ENCODE results near the gene TGM3. TPM values are rescaled to one million over a fixed set of nuclear protein-coding genes. Genes with fewer than 3 reads are reported as not detected.

TGM3 gene
- total RNA-seq, 2 donors from 2014 or later = 0.27 TPM; not detected in 1

- H3K4me3 ChIP-seq = no peak overlapping the region
- DNase-seq (ENCODE audit: low spot score) (no peak), ATAC-seq (ENCODE audit: insufficient number of reproducible peaks, low FRiP score, low read depth) (no peak)
- no peak overlapping the region for H3K27ac ChIP-seq
- no peaks in the 10 kb centered on the region for H3K27me3 ChIP-seq (replicated peaks; ENCODE audit: insufficient read depth)
- H3K36me3 ChIP-seq = no peaks in the 10 kb centered on the region
- no peaks in the 10 kb centered on the region for H3K4me1 ChIP-seq (ENCODE audit: control insufficient read depth in 1 of 2, low read depth in 2 of 2)
- TF ChIP-seq CTCF (IDR thresholded peaks at IDR 0.05) = no peak
- no peaks in the 10 kb centered on the region for H3K9me3 ChIP-seq
Measured at GRCh38 chr20:2311329-2311728, 15.5 kb downstream of the TGM3 start.

- no peak for DNase-seq (ENCODE audit: low spot score)
- no peaks in the 10 kb centered on the region for H3K36me3 ChIP-seq
- no peaks in the 10 kb centered on the region for H3K27me3 ChIP-seq (replicated peaks; ENCODE audit: insufficient read depth)
- no peaks in the 10 kb centered on the region for H3K4me1 ChIP-seq (ENCODE audit: control insufficient read depth in 1 of 2, low read depth in 2 of 2)
- no peak for TF ChIP-seq CTCF (IDR thresholded peaks at IDR 0.05)
- H3K9me3 ChIP-seq = no peaks in the 10 kb centered on the region
- ATAC-seq (ENCODE audit: insufficient number of reproducible peaks, low FRiP score, low read depth) = no peak
- H3K27ac ChIP-seq = no peak overlapping the region
- H3K4me3 ChIP-seq = no peak overlapping the region
Measured at GRCh38 chr20:2312876-2313275, 17.1 kb downstream of the TGM3 start.

- no peak for TF ChIP-seq CTCF (IDR thresholded peaks at IDR 0.05)
- no peak for ATAC-seq (ENCODE audit: insufficient number of reproducible peaks, low FRiP score, low read depth)
- no peak overlapping the region for H3K27ac ChIP-seq
Measured at GRCh38 chr20:2313316-2313715, 17.5 kb downstream of the TGM3 start.

GRCh38 chr20:2314759-2315439, 19.1 kb downstream of the TGM3 start:
- ATAC-seq (ENCODE audit: insufficient number of reproducible peaks, low FRiP score, low read depth) (no peak), DNase-seq (ENCODE audit: low spot score) (no peak)
- H3K36me3 ChIP-seq = no peaks in the 10 kb centered on the region
- H3K4me3 ChIP-seq = no peak overlapping the region
- no peak for TF ChIP-seq CTCF (IDR thresholded peaks at IDR 0.05)
- H3K27me3 ChIP-seq (replicated peaks; ENCODE audit: insufficient read depth) = no peaks in the 10 kb centered on the region
- no peaks in the 10 kb centered on the region for H3K4me1 ChIP-seq (ENCODE audit: control insufficient read depth in 1 of 2, low read depth in 2 of 2)
- no peak overlapping the region for H3K27ac ChIP-seq
- no peaks in the 10 kb centered on the region for H3K9me3 ChIP-seq

More at GRCh38 chr20:2313316-2313715, 17.5 kb downstream of the TGM3 start:
- H3K9me3 ChIP-seq = no peaks in the 10 kb centered on the region
- H3K36me3 ChIP-seq = no peaks in the 10 kb centered on the region
- H3K4me1 ChIP-seq (ENCODE audit: control insufficient read depth in 1 of 2, low read depth in 2 of 2) = no peaks in the 10 kb centered on the region
- H3K4me3 ChIP-seq = no peak overlapping the region
- DNase-seq (ENCODE audit: low spot score) = no peak
- H3K27me3 ChIP-seq (replicated peaks; ENCODE audit: insufficient read depth) = no peaks in the 10 kb centered on the region

- TF ChIP-seq CTCF (IDR thresholded peaks at IDR 0.05) = no peak
- ATAC-seq (ENCODE audit: insufficient number of reproducible peaks, low FRiP score, low read depth) (no peak), DNase-seq (ENCODE audit: low spot score) (no peak)
- Histone ChIP-seq H3K9me3 (no peaks in the 10 kb centered on the region), H3K4me3 (no peak overlapping the region), H3K27me3 (replicated peaks; ENCODE audit: insufficient read depth) (no peaks in the 10 kb centered on the region), H3K27ac (no peak overlapping the region), H3K4me1 (ENCODE audit: control insufficient read depth in 1 of 2, low read depth in 2 of 2) (no peaks in the 10 kb centered on the region), H3K36me3 (no peaks in the 10 kb centered on the region)
Measured at GRCh38 chr20:2315440-2315778, 19.6 kb downstream of the TGM3 start.
